Spleen (tissue), 11 donors: ENCODE results near the gene REX1BD. TPM values are rescaled to one million over a fixed set of nuclear protein-coding genes. Genes with fewer than 3 reads are reported as not detected.

Experiments
- DNase-seq: peaks from one replicate; pipeline ENCODE4 v3.0.0-alpha.2; 2020
- H3K27ac ChIP-seq, 8 donors: fragments of 200-600 bp; sonication (generic) in 7 of 8; 1 replicate in 4 of 8; 2 replicates in 4 of 8; pipeline versions ENCODE4 v1.5.0 to v1.8.0; 2016 to 2021; ENCODE audit warnings: inconsistent platforms in 4 of 8, mild to moderate bottlenecking in 4 of 8, moderate library complexity in 1 of 8
- H3K27me3 ChIP-seq, 7 donors: fragments of 200-600 bp; sonication (generic) in 6 of 7; replicated peaks in 1 of 7; 1 replicate in 4 of 7; 2 replicates in 3 of 7; pipeline versions ENCODE4 v1.5.0 to v1.8.0; 2016 to 2021; ENCODE audit warnings: inconsistent platforms in 3 of 7, mild to moderate bottlenecking in 1 of 7
- H3K36me3 ChIP-seq, 6 donors: fragments of 200-600 bp; sonication (generic) in 5 of 6; 1 replicate in 4 of 6; 2 replicates in 2 of 6; pipeline versions ENCODE4 v1.5.0 to v1.8.0; 2016 to 2021; ENCODE audit warnings: inconsistent platforms in 2 of 6
- H3K4me1 ChIP-seq, 6 donors: fragments of 200-600 bp; sonication (generic) in 5 of 6; 1 replicate in 3 of 6; 2 replicates in 3 of 6; pipeline versions ENCODE4 v1.5.0 to v1.8.0; 2016 to 2021; ENCODE audit warnings: inconsistent platforms in 3 of 6
- H3K4me3 ChIP-seq, 8 donors: fragments of 200-600 bp; sonication (generic) in 7 of 8; 1 replicate in 4 of 8; 2 replicates in 4 of 8; pipeline versions ENCODE4 v1.5.0 to v1.8.0; 2016 to 2021; ENCODE audit warnings: inconsistent platforms in 4 of 8, mild to moderate bottlenecking in 4 of 8, moderate library complexity in 2 of 8
- H3K9me3 ChIP-seq, 8 donors: fragments of 200-600 bp; sonication (generic) in 7 of 8; 1 replicate in 4 of 8; 2 replicates in 4 of 8; pipeline versions ENCODE4 v1.5.0 to v1.8.0; 2016 to 2021; ENCODE audit warnings: inconsistent platforms in 4 of 8
- POLR2A ChIP-seq, 3 donors: fragments of 450-650 bp; IDR thresholded peaks; one replicate each; pipeline ENCODE4 v1.5.1; 2017; ENCODE audit warnings: antibody characterized with exemption in 3 of 3, mild to moderate bottlenecking in 1 of 3
- POLR2AphosphoS5 ChIP-seq, 3 donors: sonication (generic); formaldehyde crosslinking; IDR thresholded peaks; one replicate each; pipeline ENCODE4 v1.5.1; 2017; ENCODE audit warnings: antibody characterized with exemption in 3 of 3
- WGBS, 5 donors: extraction: QIAGEN DNeasy Blood & Tissue Kit in 3 of 5; methylation state at CpG; one replicate each; pipeline versions ENCODE4 v1.1.5 to v1.1.7; 2013 to 2018; 5-methylcytosine and 5-hydroxymethylcytosine counted together
- intact Hi-C: fragments of 100-400 bp; cut with DNase I; formaldehyde crosslinking; loops from one replicate; pipeline ENCODE4 v1.15.0; 2023; ENCODE audit warnings: low total_unique reads
- polyA plus RNA-seq, 3 donors: library from polyadenylated mRNA; stranded (reverse); fragments of 200-250 nt; gene quantifications; one replicate each; pipeline ENCODE4 v1.2.1, GENCODE V29; 2013
- total RNA-seq, 7 donors: library from RNA; depleted of rRNA in 3 of 7; stranded (reverse); fragments of >200 nt in 3 of 7; fragmentation: NEBNext Ultra II Directional in 4 of 7; extraction: Animal tissue kit (Norgen Biotek cat#: 25700) in 4 of 7; gene quantifications; one replicate each; pipeline versions ENCODE4 v1.1.0 to v1.2.1, GENCODE V29; 2016 to 2021
- TF ChIP-seq, protein P1 (sequence below), 11 experiments: fragments of 200-600 bp in 7 of 11; fragments of 450-650 bp in 4 of 11; sonication (generic) in 4 of 11; IDR thresholded peaks in 8 of 11; conservative IDR thresholded peaks in 3 of 11; 1 replicate in 7 of 11; 2 replicates in 4 of 11; pipeline versions ENCODE4 v1.4.0 to v1.8.0; 2016 to 2021; ENCODE audit warnings: antibody characterized with exemption in 11 of 11, inconsistent platforms in 4 of 11, mild to moderate bottlenecking in 1 of 11
- donor health status: healthy with polysubstance abuse.
- donor health status: DM: no; HTN: no; CAD: no; lungs with moderate emphysema.
- donor health status: DM: no; HTN: no; CAD: no.
- donor health status: Bipolar disorder and iron deficiency.
- donor health status: healthy.
- donor health status: DM: no; HTN: no; CAD: no.
- donor health status: DM: yes; HTN: yes; CAD: no.

The REX1BD gene
- total and polyA plus RNA-seq, 10 donors, result 65.4 to 182 (median 86.3) TPM

DNA sequence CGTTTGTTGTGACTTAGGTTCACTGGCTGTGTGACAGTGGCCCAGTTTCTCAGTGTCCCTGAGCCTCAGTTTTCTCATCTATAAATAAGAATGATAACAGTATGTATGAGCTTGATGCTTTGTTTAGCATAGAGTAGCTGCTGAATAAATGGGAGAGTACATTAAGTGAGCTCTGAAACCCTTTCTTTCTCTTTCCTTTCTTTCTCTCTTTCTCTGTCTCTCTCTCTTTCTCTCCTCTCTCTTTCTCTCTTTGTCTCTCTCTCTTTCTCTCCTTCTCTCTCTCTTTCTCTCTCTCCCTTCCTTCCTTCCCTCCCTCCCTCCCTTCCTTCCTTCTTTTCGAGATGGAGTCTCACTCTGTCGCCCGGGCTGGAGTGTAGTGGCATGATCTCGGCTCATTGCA is 28.9 kb upstream of the REX1BD start:
- 42 to 53% (median 46%) methylated on average over 5 of the region's 5 CpGs for WGBS, 5 donors
- no peak for DNase-seq
- peak overlapping the region in 7 of 8 donors; percentile 25 to 98 (median 95) for H3K27ac ChIP-seq

DNA sequence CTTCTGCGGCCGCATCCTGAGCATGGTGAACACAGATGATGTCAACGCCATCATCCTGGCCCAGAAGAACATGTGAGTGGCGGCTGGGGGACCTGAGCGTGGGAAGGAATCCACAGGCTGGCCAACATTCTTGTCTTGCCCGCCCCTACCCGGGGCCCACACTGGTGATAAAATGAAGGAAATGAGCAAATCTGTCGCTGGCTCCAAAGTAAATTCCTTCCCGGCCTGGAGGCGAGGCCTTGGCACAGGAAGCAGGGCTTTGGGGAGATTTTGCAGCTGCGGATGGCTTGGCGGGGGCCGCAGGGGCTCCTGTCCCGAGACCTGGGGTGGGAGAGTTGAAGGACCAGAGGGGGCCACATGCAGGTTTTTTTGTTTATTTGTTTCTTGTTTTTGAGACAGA is 26.5 kb upstream of the REX1BD start:
- Histone ChIP-seq H3K36me3 (peaks cover 8 to 60% (median 49%) of the 10 kb centered on the region in 6 donors), H3K9me3 (no peaks in the 10 kb centered on the region), H3K4me1 (peaks cover 11 to 63% (median 37%) of the 10 kb centered on the region in 6 donors), H3K27ac (peak overlapping the region; percentile 31 to 98 (median 78)), H3K4me3 (no peak overlapping the region), H3K27me3 (no peaks in the 10 kb centered on the region)
- TF ChIP-seq POLR2A (IDR thresholded peaks at IDR 0.05) (no peak), POLR2AphosphoS5 (IDR thresholded peaks at IDR 0.05) (peak; percentile 57 to 60 (median 59))
- TF ChIP-seq, protein P1, sequence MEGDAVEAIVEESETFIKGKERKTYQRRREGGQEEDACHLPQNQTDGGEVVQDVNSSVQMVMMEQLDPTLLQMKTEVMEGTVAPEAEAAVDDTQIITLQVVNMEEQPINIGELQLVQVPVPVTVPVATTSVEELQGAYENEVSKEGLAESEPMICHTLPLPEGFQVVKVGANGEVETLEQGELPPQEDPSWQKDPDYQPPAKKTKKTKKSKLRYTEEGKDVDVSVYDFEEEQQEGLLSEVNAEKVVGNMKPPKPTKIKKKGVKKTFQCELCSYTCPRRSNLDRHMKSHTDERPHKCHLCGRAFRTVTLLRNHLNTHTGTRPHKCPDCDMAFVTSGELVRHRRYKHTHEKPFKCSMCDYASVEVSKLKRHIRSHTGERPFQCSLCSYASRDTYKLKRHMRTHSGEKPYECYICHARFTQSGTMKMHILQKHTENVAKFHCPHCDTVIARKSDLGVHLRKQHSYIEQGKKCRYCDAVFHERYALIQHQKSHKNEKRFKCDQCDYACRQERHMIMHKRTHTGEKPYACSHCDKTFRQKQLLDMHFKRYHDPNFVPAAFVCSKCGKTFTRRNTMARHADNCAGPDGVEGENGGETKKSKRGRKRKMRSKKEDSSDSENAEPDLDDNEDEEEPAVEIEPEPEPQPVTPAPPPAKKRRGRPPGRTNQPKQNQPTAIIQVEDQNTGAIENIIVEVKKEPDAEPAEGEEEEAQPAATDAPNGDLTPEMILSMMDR (IDR thresholded peaks at IDR 0.05 in 8 of 11, conservative IDR thresholded peaks at IDR 0.05 in 3 of 11), result no peak
- DNase-seq, result no peak
- WGBS, 5 donors, result 67 to 81% (median 74%) methylated on average over 14 of the region's 14 CpGs
- intact Hi-C loops, result no loop called here

More for the DNA sequence above, 28.9 kb upstream of the REX1BD start:
- H3K9me3 ChIP-seq, result no peaks in the 10 kb centered on the region
- H3K4me3 ChIP-seq, result no peak overlapping the region
- peaks cover 11 to 68% (median 39%) of the 10 kb centered on the region in 6 donors for H3K4me1 ChIP-seq
- intact Hi-C loops, result no loop called here
- H3K27me3 ChIP-seq, result no peaks in the 10 kb centered on the region
- TF ChIP-seq, protein P1 (IDR thresholded peaks at IDR 0.05 in 8 of 11, conservative IDR thresholded peaks at IDR 0.05 in 3 of 11), result no peak
- no peak for TF ChIP-seq POLR2AphosphoS5 (IDR thresholded peaks at IDR 0.05)
- TF ChIP-seq POLR2A (IDR thresholded peaks at IDR 0.05), result no peak
- H3K36me3 ChIP-seq, result peaks cover 0 to 36% (median 25%) of the 10 kb centered on the region in 6 donors

GRCh38 chr19:18566953-18567352 is 21.6 kb upstream of the REX1BD start:
- 91 to 100% (median 94%) methylated on average over 2 to 8 of the region's 8 CpGs for WGBS, 5 donors
- no peak for DNase-seq
- no peak for TF ChIP-seq POLR2AphosphoS5 (IDR thresholded peaks at IDR 0.05)
- TF ChIP-seq, protein P1 (IDR thresholded peaks at IDR 0.05 in 8 of 11, conservative IDR thresholded peaks at IDR 0.05 in 3 of 11), result no peak
- TF ChIP-seq POLR2A (IDR thresholded peaks at IDR 0.05), result no peak

GRCh38 chr19:18568367-18568766 is 20.2 kb upstream of the REX1BD start:
- TF ChIP-seq, protein P1 (IDR thresholded peaks at IDR 0.05 in 8 of 11, conservative IDR thresholded peaks at IDR 0.05 in 3 of 11), result no peak
- peak in 2 of 3 donors; percentile 23 to 52 for TF ChIP-seq POLR2AphosphoS5 (IDR thresholded peaks at IDR 0.05)
- Histone ChIP-seq H3K36me3 (peaks cover 8 to 73% (median 64%) of the 10 kb centered on the region in 6 donors), H3K27me3 (no peaks in the 10 kb centered on the region), H3K4me1 (peaks cover 9 to 28% (median 18%) of the 10 kb centered on the region in 6 donors), H3K9me3 (no peaks in the 10 kb centered on the region), H3K27ac (no peak overlapping the region), H3K4me3 (no peak overlapping the region)
- WGBS, 5 donors, result 94 to 96% (median 95%) methylated on average over 2 to 15 of the region's 15 CpGs
- DNase-seq, result no peak
- intact Hi-C loops, result no loop called here

More at GRCh38 chr19:18566953-18567352, 21.6 kb upstream of the REX1BD start:
- H3K9me3 ChIP-seq, result no peaks in the 10 kb centered on the region
- intact Hi-C loops, result no loop called here
- H3K4me1 ChIP-seq, result peaks cover 0 to 28% (median 13%) of the 10 kb centered on the region in 6 donors
- peaks cover 8 to 79% (median 73%) of the 10 kb centered on the region in 6 donors for H3K36me3 ChIP-seq
- no peak overlapping the region for H3K4me3 ChIP-seq
- no peak overlapping the region for H3K27ac ChIP-seq
- H3K27me3 ChIP-seq, result no peaks in the 10 kb centered on the region
